ENCODE data around the gene CRTAC1.

CRTAC1 gene

GRCh38 chr10:97895084-97895483 lies 135.3 kb downstream of the CRTAC1 start:
- no peak for DNase-seq

GRCh38 chr10:97894092-97894491 lies 136.3 kb downstream of the CRTAC1 start:
- no peak for DNase-seq

- DNase-seq = no peak
Measured at GRCh38 chr10:97892939-97893338, 137.5 kb downstream of the CRTAC1 start.

- DNase-seq = no peak
Measured at GRCh38 chr10:97892506-97892905, 137.9 kb downstream of the CRTAC1 start.

GRCh38 chr10:97891497-97892167 lies 138.8 kb downstream of the CRTAC1 start:
- DNase-seq = no peak

- DNase-seq = peak; percentile 16
Measured at GRCh38 chr10:97889461-97890265, 140.8 kb downstream of the CRTAC1 start.

GRCh38 chr10:97888641-97889262 lies 141.7 kb downstream of the CRTAC1 start:
- peak; percentile 71 for DNase-seq

- no peak for DNase-seq
Measured at GRCh38 chr10:97888134-97888533, 142.3 kb downstream of the CRTAC1 start.

- no peak for DNase-seq
Measured at GRCh38 chr10:97887399-97887798, 143.0 kb downstream of the CRTAC1 start.

- no peak for DNase-seq
Measured at GRCh38 chr10:97886286-97886685, 144.1 kb downstream of the CRTAC1 start.

- no peak for DNase-seq
Measured at GRCh38 chr10:97883092-97883485, 147.3 kb downstream of the CRTAC1 start.

- no peak for DNase-seq
Measured at GRCh38 chr10:97882142-97883091, 148.0 kb downstream of the CRTAC1 start.

GRCh38 chr10:97880109-97880508 lies 150.3 kb downstream of the CRTAC1 start:
- DNase-seq = no peak

GRCh38 chr10:97879241-97879640 lies 151.2 kb downstream of the CRTAC1 start:
- no peak for DNase-seq

- no peak for DNase-seq
Measured at GRCh38 chr10:97876402-97876801, 154.0 kb downstream of the CRTAC1 start.

- no peak for DNase-seq
Measured at GRCh38 chr10:97875391-97875790, 155.0 kb downstream of the CRTAC1 start.

GRCh38 chr10:97874332-97874731 lies 156.1 kb downstream of the CRTAC1 start:
- no peak for DNase-seq

GRCh38 chr10:97873569-97873968 lies 156.9 kb downstream of the CRTAC1 start:
- DNase-seq = peak; percentile 31

- DNase-seq = no peak
Measured at GRCh38 chr10:97870990-97871389, 159.4 kb downstream of the CRTAC1 start.

GRCh38 chr10:97869091-97870042 lies 161.1 kb downstream of the CRTAC1 start:
- DNase-seq = peak; percentile 83

- no peak for DNase-seq
Measured at GRCh38 chr10:97868134-97868685, 162.2 kb downstream of the CRTAC1 start.

Measured in NCI-H1694 treated with DMSO at 0.1 percent for 48 hours (cell line).